GM19240 (cell line): ENCODE measurements around the gene WDR37.

Experiments used
- DNase-seq: peaks from one replicate; pipeline ENCODE4 v3.0.0; 2011; ENCODE audit warnings: low spot score; ENCODE audit not compliant: insufficient read length

WDR37 gene

GRCh38 chr10:1124796-1125195 lies 68.6 kb downstream of the WDR37 start:
- no peak for DNase-seq

DNA sequence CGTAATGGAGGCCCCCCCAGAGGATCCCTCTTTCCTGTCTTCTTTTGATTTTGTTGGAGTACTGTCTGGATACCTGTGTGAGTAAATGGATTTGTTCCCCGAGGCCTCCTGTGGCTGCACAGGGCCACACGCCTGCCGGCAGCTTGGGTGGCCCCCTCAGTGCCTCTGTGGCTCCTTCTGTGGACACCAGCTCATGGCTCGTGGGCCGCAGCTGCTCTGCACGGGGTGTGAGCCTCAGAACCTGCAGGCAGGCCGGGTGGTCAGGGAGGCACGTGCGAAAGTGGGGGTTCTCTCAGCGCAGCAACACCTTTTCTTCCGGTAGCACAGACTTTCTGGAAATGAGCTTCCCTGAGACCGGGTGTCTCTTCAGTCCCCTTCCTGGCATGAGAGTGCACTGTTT lies 70.3 kb downstream of the WDR37 start:
- DNase-seq = no peak

- no peak for DNase-seq
Observed at GRCh38 chr10:1127629-1128028, 71.4 kb downstream of the WDR37 start.

DNA sequence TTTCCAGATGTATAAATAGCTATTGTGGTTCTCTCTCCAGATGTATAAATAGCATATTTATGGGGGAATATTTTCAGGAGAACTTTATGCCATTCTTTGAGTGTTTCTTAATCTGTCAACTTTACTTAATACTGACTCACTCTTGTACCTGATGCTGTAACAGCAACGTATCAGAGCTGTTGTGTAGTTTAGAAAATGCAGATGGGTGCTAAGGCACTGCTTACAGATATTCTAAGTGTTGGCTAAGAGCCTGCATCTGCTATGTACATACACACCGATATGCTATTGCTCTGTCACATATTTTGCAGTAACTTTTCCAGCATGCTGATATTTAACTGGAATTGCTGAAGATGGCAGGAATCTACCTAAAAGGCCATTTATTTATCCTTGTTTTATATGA lies 71.9 kb downstream of the WDR37 start:
- no peak for DNase-seq

- no peak for DNase-seq
Observed at GRCh38 chr10:1128649-1129048, 72.5 kb downstream of the WDR37 start.

DNA sequence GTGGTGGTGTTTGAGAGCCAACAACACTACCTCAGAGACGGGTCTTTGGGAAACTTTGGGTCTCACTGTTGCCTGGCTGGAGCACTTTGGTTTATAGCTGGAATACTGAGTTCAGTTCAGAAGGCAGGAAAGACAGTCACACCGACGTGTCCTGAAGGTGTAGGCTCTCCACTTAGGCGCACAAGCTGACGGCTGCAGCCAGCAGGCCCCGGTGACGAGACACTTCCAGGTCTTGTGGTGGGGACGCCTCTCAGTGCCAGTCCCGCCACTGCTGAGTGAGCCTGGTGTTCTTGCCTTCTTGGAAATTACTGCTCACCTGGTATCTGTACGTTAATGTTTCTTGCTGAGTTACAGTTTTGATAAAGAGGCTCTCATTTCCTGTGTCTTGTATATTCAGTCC lies 74.0 kb downstream of the WDR37 start:
- no peak for DNase-seq

GRCh38 chr10:1130995-1131790 lies 75.0 kb downstream of the WDR37 start:
- no peak for DNase-seq

DNA sequence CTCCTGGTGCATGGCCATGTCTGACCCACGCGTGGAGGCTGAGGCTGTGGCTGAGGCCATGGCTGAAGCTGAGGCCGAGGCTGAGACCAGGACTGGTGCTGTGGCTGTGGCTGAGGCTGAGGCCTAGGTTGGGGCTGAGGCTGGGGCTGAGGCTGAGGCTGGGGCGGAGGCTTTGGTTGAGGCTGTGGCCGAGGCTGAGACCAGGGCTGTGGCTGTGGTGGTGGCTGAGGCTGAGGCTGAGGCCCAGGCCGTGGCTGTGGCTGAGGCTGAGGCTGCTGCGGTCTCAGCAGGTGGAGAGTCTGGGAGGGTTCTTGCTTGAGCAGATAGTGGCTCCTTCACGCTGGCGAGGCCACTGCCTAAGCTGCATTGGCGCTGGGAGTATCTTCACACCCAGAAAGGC lies 76.4 kb downstream of the WDR37 start:
- no peak for DNase-seq

GRCh38 chr10:1133495-1134045 lies 77.4 kb downstream of the WDR37 start:
- DNase-seq = no peak

- no peak for DNase-seq
Observed at GRCh38 chr10:1134156-1134555, 78.0 kb downstream of the WDR37 start.

DNA sequence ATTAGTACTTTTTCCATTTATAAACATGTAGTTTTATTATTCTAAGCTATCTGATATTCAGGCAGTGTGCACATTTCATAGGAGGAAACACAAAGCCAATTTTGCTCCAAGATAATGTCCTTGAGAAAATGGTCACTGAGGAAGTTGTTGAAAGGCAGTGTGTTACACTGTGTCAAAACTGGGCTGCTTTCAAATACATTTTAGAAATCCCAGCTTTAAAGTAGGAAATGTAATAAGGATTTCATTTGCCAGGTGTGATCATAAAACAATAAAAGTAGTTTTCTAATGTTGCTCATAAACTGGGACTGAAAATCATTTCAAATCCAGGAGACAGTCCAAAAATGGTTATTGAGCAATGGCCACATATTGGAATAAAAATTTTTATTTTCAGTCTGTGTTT lies 80.1 kb downstream of the WDR37 start:
- no peak for DNase-seq

DNA sequence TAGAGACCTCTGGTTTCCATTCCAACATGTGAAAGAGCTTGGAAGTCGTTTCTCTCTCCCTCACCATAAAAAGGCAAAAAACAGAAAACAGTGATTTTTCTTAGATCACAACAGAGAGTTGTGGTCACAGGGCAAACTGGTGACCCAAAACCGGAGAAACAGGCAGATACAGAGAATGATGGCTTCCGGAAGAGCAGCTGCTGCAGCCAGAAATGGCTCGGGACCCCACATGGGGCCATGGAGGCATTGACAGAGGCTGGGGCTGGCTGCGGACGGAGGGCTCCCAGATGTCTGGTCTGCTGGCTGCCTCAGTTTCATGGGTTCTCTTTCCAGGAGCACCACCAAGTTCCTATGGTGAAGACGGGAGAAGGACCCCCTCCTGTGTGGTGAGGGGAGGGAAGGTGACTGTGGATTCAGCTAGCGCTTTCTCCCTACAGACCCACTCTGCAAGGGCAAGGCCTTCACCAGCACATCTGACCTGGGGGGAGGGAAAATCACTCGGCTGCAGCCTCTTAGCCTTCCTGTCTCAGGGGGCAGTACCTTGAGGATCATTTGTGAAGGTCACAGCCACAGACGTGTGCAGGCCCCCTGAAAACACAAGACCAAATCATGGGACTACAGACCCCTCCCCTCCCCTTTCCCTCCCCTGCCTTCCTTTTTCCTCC lies 81.4 kb downstream of the WDR37 start:
- DNase-seq = no peak

GRCh38 chr10:1138529-1138928 lies 82.3 kb downstream of the WDR37 start:
- no peak for DNase-seq

GRCh38 chr10:1141261-1141660 lies 85.1 kb downstream of the WDR37 start:
- no peak for DNase-seq

DNA sequence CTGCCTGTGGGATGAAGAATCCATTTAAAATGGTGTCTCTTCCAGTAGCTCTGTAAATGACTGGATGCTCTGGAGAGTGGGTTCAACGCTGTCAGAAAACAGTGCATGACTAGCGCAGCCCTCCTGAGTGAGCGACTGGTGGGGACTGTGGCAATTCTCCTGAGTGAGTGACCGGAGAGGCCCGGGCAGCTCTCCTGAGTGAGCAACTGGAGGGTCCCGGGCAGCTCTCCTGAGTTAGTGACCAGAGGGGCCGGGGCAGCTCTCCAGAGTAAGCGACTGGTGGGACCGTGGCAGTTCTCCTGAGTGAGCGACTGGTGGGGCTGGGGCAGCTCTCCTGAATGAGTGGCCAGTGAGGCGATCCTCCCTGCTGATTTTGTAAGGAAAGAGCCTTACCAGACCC lies 85.5 kb downstream of the WDR37 start:
- DNase-seq = no peak

- no peak for DNase-seq
Observed at GRCh38 chr10:1142596-1142995, 86.4 kb downstream of the WDR37 start.

DNA sequence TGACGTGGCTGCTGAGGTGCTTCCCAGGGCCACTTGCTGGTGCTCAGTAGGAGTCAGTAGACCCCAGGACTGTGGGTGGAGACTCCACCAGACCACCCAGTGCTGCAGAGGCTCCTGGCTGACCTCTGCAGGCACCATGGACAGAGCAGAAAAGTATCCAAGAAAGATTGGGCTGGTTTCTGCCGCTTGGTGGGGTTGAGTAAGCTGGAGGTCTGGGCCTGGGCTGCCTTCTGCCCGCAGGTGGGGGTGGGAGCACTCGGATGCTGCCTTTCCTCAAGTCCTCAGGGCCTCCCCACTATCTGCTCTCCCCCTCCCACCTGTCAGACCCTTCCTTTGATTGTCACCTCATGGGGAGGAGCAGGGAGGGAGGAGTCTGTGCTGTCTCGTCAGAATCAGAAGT lies 91.6 kb downstream of the WDR37 start:
- no peak for DNase-seq

GRCh38 chr10:1148855-1149605 lies 92.8 kb downstream of the WDR37 start:
- DNase-seq = no peak

- no peak for DNase-seq
Observed at GRCh38 chr10:1149793-1150637, 93.8 kb downstream of the WDR37 start.

GRCh38 chr10:1150638-1150955 lies 94.4 kb downstream of the WDR37 start:
- no peak for DNase-seq
